Measurements from ENCODE around the gene GPR17. TPM values are rescaled to one million over a fixed set of nuclear protein-coding genes. Genes with fewer than 3 reads are reported as not detected.

GPR17 gene
- total and polyA plus RNA-seq, 4 donors: 0.03 to 0.14 (median 0.07) TPM; not detected in 1

DNA sequence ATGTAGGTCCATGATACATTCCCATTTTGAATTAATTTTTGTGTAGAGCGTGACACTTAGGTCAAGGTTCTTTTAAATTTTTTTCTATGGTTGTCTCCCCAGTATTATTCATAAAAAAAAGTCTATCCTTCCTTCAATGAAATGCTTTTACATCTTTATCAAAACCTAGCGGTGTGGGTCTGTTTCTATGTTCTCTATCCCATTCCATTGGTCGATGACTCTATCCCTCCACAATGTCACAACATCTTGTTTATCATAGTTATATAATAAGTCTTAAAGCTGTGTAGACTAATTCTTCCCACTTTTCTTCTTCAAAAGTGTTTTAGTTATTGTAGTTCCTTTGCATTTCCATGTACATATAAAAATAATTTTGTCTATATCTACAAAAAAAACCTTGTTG is 47.2 kb upstream of the GPR17 start:
- no peak overlapping the region for H3K27ac ChIP-seq (ENCODE audit: low read depth in 1 of 2, low read length in 2 of 2)
- H3K4me3 ChIP-seq (ENCODE audit: low read depth in 1 of 3, low read length in 3 of 3): no peak overlapping the region
- H3K4me1 ChIP-seq (ENCODE audit: control insufficient read depth in 4 of 4, insufficient read depth in 4 of 4, low read length in 3 of 4): no peaks in the 10 kb centered on the region
- no peak for DNase-seq (ENCODE audit: low spot score)
- 74% methylated on average over 3 of the region's 3 CpGs for WGBS
- H3K9ac ChIP-seq (ENCODE audit: low read depth in 1 of 2, low read length in 2 of 2): no peak overlapping the region
- no peak for TF ChIP-seq EGR1 (IDR thresholded peaks at IDR 0.05; ENCODE audit: low read depth in 2 of 2)
- TF ChIP-seq ATF3 (IDR thresholded peaks at IDR 0.05): no peak
- no peak for TF ChIP-seq CTCF (IDR thresholded peaks at IDR 0.05; ENCODE audit: low read depth, low read length, missing input control)
- no peak for TF ChIP-seq SP1 (IDR thresholded peaks at IDR 0.05)
- H3K27me3 ChIP-seq (ENCODE audit: control insufficient read depth in 4 of 4, insufficient read depth in 4 of 4, low read length in 3 of 4): no peaks in the 10 kb centered on the region
- H3K9me3 ChIP-seq (ENCODE audit: control insufficient read depth in 4 of 4, low read length in 3 of 4): peaks cover 0 to 7% (median 0%) of the 10 kb centered on the region in 4 donors
- H3K36me3 ChIP-seq (ENCODE audit: control insufficient read depth in 4 of 4, insufficient read depth in 3 of 4, low read depth in 1 of 4, low read length in 3 of 4): no peaks in the 10 kb centered on the region

DNA sequence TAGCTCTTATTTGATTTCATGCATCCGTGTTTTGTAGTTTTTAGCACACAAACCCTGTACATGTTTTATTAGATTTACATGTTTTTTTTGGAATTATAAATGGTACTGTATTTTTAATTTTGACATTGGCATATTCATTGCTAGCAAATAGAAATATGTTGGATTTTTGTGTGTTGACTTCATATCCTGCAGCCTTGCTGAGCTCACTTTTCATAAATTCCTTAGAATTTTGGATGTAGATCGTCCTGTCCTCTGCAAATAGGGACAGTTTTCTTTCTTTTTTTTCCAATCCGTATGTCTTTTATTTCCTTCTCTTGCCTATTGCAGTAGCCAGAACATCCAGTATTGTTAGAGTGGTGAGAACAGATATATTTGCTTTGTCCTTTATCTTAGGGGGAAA is 46.7 kb upstream of the GPR17 start:
- Histone ChIP-seq H3K27ac (ENCODE audit: low read depth in 1 of 2, low read length in 2 of 2) (no peak overlapping the region), H3K4me1 (ENCODE audit: control insufficient read depth in 4 of 4, insufficient read depth in 4 of 4, low read length in 3 of 4) (no peaks in the 10 kb centered on the region), H3K36me3 (ENCODE audit: control insufficient read depth in 4 of 4, insufficient read depth in 3 of 4, low read depth in 1 of 4, low read length in 3 of 4) (no peaks in the 10 kb centered on the region), H3K27me3 (ENCODE audit: control insufficient read depth in 4 of 4, insufficient read depth in 4 of 4, low read length in 3 of 4) (no peaks in the 10 kb centered on the region), H3K9me3 (ENCODE audit: control insufficient read depth in 4 of 4, low read length in 3 of 4) (peaks cover 0 to 7% (median 0%) of the 10 kb centered on the region in 4 donors), H3K4me3 (ENCODE audit: low read depth in 1 of 3, low read length in 3 of 3) (no peak overlapping the region), H3K9ac (ENCODE audit: low read depth in 1 of 2, low read length in 2 of 2) (no peak overlapping the region)
- DNase-seq (ENCODE audit: low spot score): no peak
- WGBS: 84% methylated on average over 3 of the region's 3 CpGs
- TF ChIP-seq ATF3 (IDR thresholded peaks at IDR 0.05): no peak
- TF ChIP-seq, protein P1, sequence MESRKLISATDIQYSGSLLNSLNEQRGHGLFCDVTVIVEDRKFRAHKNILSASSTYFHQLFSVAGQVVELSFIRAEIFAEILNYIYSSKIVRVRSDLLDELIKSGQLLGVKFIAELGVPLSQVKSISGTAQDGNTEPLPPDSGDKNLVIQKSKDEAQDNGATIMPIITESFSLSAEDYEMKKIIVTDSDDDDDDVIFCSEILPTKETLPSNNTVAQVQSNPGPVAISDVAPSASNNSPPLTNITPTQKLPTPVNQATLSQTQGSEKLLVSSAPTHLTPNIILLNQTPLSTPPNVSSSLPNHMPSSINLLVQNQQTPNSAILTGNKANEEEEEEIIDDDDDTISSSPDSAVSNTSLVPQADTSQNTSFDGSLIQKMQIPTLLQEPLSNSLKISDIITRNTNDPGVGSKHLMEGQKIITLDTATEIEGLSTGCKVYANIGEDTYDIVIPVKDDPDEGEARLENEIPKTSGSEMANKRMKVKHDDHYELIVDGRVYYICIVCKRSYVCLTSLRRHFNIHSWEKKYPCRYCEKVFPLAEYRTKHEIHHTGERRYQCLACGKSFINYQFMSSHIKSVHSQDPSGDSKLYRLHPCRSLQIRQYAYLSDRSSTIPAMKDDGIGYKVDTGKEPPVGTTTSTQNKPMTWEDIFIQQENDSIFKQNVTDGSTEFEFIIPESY (IDR thresholded peaks at IDR 0.05): no peak

DNA sequence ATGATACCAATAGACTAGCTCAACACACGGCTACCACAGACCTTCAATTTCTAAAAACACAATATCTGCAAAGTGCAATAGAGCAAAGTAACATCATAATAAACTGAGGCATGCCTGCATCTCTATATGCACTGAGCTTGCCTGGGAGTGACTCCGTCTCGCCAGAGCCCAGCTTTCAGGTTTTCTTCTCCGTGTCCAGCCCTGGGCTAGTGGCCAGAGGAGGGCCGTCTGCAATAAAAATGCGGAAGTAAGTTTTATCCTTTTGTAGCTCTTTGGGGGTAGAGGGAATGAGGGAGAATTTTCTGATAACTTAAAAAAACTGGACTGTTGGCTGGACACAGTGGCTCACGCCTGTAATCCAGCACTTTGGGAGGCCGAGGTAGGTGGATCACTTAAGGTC is 41.0 kb upstream of the GPR17 start:
- Histone ChIP-seq H3K27me3 (ENCODE audit: control insufficient read depth in 4 of 4, insufficient read depth in 4 of 4, low read length in 3 of 4) (no peaks in the 10 kb centered on the region), H3K9ac (ENCODE audit: low read depth in 1 of 2, low read length in 2 of 2) (no peak overlapping the region), H3K9me3 (ENCODE audit: control insufficient read depth in 4 of 4, low read length in 3 of 4) (peaks cover 0 to 7% (median 0%) of the 10 kb centered on the region in 4 donors), H3K4me1 (ENCODE audit: control insufficient read depth in 4 of 4, insufficient read depth in 4 of 4, low read length in 3 of 4) (no peaks in the 10 kb centered on the region), H3K36me3 (ENCODE audit: control insufficient read depth in 4 of 4, insufficient read depth in 3 of 4, low read depth in 1 of 4, low read length in 3 of 4) (no peaks in the 10 kb centered on the region), H3K27ac (ENCODE audit: low read depth in 1 of 2, low read length in 2 of 2) (no peak overlapping the region), H3K4me3 (ENCODE audit: low read depth in 1 of 3, low read length in 3 of 3) (no peak overlapping the region)
- WGBS: 95% methylated on average over 8 of the region's 8 CpGs
- no peak for TF ChIP-seq REST (IDR thresholded peaks at IDR 0.05)
- no peak for TF ChIP-seq FOXA1 (IDR thresholded peaks at IDR 0.05)
- TF ChIP-seq GABPA (IDR thresholded peaks at IDR 0.05 in 1 of 2, conservative IDR thresholded peaks at IDR 0.05 in 1 of 2): no peak
- TF ChIP-seq YY1 (IDR thresholded peaks at IDR 0.05): no peak
- TF ChIP-seq, protein P1 (IDR thresholded peaks at IDR 0.05): no peak
- no peak for TF ChIP-seq RXRA (IDR thresholded peaks at IDR 0.05)
- TF ChIP-seq EGR1 (IDR thresholded peaks at IDR 0.05; ENCODE audit: low read depth in 2 of 2): no peak
- no peak for TF ChIP-seq ATF3 (IDR thresholded peaks at IDR 0.05)
- TF ChIP-seq FOXA2 (IDR thresholded peaks at IDR 0.05): no peak
- no peak for TF ChIP-seq RAD21 (IDR thresholded peaks at IDR 0.05)
- no peak for TF ChIP-seq MAX (IDR thresholded peaks at IDR 0.05)
- no peak for TF ChIP-seq SP1 (IDR thresholded peaks at IDR 0.05)
- TF ChIP-seq TAF1 (conservative IDR thresholded peaks at IDR 0.05): no peak
- TF ChIP-seq JUND (IDR thresholded peaks at IDR 0.05): no peak
- TF ChIP-seq NR2F2 (IDR thresholded peaks at IDR 0.05): no peak
- no peak for TF ChIP-seq HNF4A (conservative IDR thresholded peaks at IDR 0.05)
- TF ChIP-seq HNF4G (IDR thresholded peaks at IDR 0.05): no peak
- DNase-seq (ENCODE audit: low spot score): no peak

Measured in liver (tissue), 9 donors.